Measurements from ENCODE around the gene RBM5.

- no peak for TF ChIP-seq KLF16 (tag by site-specific recombination; IDR thresholded peaks at IDR 0.05)
- no peak for TF ChIP-seq ZNF501 (tag by site-specific recombination; IDR thresholded peaks at IDR 0.05)
- TF ChIP-seq, protein P1, sequence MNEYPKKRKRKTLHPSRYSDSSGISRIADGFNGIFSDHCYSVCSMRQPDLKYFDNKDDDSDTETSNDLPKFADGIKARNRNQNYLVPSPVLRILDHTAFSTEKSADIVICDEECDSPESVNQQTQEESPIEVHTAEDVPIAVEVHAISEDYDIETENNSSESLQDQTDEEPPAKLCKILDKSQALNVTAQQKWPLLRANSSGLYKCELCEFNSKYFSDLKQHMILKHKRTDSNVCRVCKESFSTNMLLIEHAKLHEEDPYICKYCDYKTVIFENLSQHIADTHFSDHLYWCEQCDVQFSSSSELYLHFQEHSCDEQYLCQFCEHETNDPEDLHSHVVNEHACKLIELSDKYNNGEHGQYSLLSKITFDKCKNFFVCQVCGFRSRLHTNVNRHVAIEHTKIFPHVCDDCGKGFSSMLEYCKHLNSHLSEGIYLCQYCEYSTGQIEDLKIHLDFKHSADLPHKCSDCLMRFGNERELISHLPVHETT (tag by site-specific recombination; IDR thresholded peaks at IDR 0.05): no peak
These were observed 43.9 kb downstream of the RBM5 start for GRCh38 chr3:50132421-50133282.

All from HEK293 (cell line).